Coronary artery (tissue), 2 donors: Measurements from ENCODE around the gene NCOA4.
A peak's percentile ranks its signal among the peaks of the same experiment; 100 is the strongest.
"Not testable (repeated sequence)": the region's sequence is repeated elsewhere in the genome, so short reads cannot be mapped to it uniquely, and the experiment has no call there.

Source experiments
- DNase-seq: peaks from one replicate; pipeline ENCODE4 v3.0.0-alpha.2; 2017; ENCODE audit warnings: low spot score
- H3K27ac ChIP-seq, 2 donors: fragments of 200-600 bp; sonication (generic); one replicate each; pipeline ENCODE4 v1.5.1; 2016 to 2019
- H3K4me3 ChIP-seq: fragments of 200-600 bp; sonication (generic); 2 replicates; pipeline ENCODE4 v1.5.1; 2016; ENCODE audit warnings: mild to moderate bottlenecking, moderate library complexity
- TF ChIP-seq, protein P1 (sequence below): fragments of 200-600 bp; sonication (generic); IDR thresholded peaks from one replicate; pipeline ENCODE4 v1.5.1; 2019; ENCODE audit warnings: antibody characterized with exemption

The NCOA4 gene

DNA sequence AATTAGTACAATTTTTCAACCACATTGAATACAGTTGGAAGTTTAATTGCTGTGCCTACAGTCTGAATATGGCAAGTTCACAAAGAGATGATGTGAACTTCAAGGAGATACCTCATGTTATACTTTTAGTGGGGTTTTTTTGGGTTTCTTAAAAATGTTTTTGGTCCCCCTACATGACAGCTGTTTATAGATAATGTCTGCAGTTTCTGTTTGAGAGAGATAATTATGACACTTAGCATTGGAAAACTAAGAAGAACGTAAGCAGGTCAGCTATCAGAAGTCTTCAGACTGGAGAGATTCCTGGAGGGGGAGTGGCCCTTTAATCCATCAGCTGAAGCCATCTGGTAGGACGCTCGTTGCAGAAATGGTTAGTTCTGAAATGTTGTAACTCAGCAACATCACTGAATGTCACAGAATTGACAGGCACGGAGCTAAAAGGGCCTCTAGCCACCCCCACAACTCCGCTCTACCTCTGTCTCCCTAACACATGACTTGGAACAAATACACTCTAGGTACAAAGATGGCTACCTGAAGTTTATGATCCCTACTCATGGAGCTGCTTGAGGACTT, 29.2 kb downstream of the NCOA4 start:
- TF ChIP-seq, protein P1, sequence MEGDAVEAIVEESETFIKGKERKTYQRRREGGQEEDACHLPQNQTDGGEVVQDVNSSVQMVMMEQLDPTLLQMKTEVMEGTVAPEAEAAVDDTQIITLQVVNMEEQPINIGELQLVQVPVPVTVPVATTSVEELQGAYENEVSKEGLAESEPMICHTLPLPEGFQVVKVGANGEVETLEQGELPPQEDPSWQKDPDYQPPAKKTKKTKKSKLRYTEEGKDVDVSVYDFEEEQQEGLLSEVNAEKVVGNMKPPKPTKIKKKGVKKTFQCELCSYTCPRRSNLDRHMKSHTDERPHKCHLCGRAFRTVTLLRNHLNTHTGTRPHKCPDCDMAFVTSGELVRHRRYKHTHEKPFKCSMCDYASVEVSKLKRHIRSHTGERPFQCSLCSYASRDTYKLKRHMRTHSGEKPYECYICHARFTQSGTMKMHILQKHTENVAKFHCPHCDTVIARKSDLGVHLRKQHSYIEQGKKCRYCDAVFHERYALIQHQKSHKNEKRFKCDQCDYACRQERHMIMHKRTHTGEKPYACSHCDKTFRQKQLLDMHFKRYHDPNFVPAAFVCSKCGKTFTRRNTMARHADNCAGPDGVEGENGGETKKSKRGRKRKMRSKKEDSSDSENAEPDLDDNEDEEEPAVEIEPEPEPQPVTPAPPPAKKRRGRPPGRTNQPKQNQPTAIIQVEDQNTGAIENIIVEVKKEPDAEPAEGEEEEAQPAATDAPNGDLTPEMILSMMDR, result no peak
- DNase-seq, result no peak
- H3K27ac ChIP-seq, result no peak overlapping the region
- no peak overlapping the region for H3K4me3 ChIP-seq

DNA sequence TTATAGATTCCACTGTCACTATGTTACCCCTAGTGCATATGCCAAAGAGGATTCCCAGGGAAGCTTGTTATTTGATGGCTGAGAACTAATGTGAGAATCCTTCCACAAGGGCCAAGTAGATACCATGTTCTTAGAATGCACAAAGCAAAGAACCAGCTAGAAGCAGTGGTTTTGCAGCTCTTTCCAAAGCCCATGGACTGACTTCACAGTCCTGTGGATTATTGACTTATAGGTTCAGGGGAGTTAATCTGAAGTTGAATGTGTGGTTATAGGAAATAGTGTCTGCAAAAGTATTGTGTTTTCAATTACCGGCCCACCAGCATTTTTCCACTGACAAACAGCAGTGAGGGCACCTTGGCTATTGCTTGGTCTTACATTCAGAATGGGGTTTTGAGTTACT, 29.9 kb downstream of the NCOA4 start:
- no peak overlapping the region for H3K4me3 ChIP-seq
- TF ChIP-seq, protein P1, result no peak
- no peak for DNase-seq
- H3K27ac ChIP-seq, result no peak overlapping the region

DNA sequence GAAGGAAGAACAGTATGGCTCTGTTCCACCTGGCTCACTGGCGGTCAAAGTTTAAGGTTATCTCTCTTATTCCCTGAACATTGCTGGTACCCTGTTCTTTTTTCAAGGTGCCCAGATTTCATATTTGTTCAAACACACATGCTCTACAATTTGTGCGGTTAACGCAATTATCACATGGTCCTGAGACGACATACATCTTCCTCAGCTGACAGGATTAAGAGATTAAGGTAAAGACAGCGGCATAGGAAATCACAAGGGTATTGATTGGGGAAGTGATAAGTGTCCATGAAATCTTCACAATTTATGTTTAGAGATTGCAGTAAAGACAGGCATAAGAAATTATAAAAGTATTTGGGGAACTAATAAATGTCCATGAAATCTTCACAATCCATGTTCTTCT, 30.5 kb downstream of the NCOA4 start:
- not testable (repeated sequence) for DNase-seq, H3K27ac ChIP-seq, H3K4me3 ChIP-seq

DNA sequence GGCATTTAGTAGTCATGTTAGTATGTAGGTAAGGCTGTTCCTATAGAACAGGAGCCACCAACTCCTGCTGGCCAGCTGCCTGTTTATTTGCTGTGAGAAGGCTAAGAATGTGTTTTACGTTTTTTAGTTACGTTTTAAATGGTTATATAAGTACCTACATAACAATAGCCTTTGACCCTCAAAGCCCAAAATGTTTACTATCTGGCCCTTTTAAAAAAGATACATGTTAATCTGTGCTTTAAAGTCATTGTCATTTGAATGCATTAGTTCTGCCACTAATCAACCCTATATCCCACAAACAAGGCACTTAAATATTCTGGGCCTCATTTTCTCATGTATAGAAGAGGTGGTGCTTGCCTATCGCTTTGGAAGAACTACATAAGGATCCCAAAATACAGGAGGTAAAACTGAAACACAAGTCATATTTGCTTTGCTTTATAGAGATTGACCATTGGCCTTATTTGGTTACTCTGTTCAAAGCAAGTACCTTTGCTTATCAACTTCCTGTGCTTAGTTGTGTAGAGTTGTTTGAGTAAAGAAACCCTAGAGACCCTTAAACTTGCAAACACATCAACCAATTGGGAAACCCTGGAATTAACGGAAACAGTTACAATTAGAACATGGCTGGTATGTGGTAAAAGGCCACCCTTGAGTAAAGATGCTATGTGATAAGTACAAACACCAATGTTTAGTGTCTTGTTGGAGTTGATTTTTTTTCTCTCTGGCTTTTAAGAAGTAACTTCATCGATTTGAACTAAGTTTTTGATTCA, 32.2 kb downstream of the NCOA4 start:
- H3K4me3 ChIP-seq, result no peak overlapping the region
- DNase-seq, result no peak
- no peak overlapping the region for H3K27ac ChIP-seq
- TF ChIP-seq, protein P1, result no peak

DNA sequence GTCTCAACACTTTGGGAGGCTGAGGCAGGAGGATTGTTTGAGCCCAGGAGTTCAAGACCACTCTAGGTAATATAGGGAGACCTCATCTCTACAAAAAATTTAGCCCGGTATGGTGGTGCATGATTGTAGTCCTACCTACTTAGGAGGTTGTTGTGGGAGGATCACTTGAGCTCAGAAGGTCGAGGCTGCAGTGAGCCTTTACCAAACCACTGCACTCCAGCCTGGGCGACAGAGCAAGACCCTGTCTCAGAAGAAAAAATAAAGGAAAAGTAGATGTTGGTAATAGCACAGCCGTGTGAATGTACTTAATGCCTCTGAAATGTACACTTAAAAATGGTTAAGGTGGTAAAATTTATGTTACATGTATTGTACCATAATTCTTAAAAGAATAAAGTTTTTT, 32.9 kb downstream of the NCOA4 start:
- TF ChIP-seq, protein P1, result no peak
- Histone ChIP-seq H3K27ac (no peak overlapping the region), H3K4me3 (no peak overlapping the region)
- DNase-seq, result no peak

DNA sequence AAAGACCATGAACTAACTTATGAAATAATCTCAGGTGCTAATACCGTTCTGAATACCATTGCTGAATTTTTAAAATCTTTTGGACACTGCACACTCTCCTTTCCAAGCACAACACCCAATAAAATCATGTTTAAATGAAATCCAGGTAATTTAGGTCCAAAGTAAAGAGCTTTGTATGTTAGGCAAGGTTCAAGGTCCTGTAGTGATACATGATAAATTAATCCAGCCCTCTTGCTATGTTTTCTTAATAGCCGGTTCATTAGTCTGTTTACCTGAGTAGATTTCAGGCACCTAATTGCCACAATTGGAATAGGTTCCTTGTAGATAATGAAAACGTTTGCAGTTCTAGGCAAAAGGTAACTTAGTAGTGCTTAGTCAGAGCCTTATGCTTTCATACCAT, 44.8 kb downstream of the NCOA4 start:
- DNase-seq, H3K4me3 ChIP-seq, H3K27ac ChIP-seq: not testable (repeated sequence)

DNA sequence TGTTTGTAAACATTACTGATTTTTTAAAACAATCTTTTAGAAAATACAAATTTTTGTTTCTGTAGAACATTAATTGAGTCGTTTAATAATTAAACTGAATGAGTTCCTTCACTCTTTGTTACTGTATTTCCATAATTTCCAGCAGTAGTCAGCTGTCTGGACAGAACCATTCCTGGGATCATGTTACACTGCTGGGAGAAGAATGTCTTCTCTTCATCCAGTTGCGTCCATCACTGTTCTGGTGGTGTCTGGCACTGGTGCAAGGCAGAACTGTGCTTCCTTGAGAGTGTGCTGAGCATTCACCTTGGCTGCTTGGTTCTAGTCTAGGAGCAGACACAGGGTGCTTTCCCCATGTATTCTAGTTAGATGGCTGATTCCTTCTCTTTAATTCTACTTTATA, 46.0 kb downstream of the NCOA4 start:
- not testable (repeated sequence) for H3K27ac ChIP-seq, H3K4me3 ChIP-seq, DNase-seq

DNA sequence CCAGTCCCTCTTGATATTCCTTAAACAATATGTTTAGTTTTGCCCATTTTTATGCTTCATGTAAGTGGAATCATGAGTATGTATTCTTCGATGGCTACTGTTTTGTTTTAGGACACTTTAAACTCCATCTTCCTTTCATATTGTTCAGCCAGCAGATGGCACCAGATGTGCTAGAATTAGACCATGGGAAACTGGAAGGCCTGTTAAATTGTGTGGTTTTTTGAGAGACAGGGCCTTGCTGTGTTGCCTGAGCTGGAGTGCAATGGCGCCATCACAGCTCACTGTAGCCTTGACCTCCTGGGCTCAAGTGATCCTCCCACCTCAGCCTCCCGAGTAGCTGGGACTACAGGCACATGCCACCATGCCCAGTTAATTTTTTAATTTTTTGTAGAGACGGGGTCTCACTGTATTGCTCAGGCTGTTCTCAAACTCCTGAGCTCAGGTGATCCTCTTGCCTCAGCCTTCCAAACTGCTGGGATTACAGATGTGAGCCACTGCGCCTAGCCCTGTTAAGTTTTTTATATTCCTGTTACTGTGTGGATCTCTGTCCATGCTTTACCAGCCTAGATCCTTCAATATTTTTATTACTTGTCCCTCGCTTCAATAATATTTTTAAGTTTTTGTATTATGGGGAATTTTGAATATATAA, 46.8 kb downstream of the NCOA4 start:
- not testable (repeated sequence) for H3K27ac ChIP-seq, DNase-seq, H3K4me3 ChIP-seq

DNA sequence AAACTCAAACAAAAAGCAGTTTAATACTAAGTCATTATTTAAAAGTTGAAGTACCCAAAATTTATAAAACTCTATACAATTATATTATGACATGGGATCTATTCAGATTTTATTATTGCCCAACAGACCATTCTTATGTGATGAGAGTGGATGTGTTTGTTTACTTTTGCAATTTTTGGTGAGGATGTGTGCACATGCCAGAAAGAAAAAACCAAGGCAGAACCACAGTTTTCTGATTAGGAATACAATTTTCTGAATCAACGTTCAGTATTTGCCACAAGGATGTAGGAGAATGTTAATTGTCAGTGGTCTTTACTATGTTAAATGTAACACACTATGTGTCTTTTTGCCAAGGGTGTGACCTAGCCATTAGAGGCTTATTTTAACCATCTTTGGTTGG, 49.1 kb downstream of the NCOA4 start:
- H3K4me3 ChIP-seq, DNase-seq, H3K27ac ChIP-seq: not testable (repeated sequence)

DNA sequence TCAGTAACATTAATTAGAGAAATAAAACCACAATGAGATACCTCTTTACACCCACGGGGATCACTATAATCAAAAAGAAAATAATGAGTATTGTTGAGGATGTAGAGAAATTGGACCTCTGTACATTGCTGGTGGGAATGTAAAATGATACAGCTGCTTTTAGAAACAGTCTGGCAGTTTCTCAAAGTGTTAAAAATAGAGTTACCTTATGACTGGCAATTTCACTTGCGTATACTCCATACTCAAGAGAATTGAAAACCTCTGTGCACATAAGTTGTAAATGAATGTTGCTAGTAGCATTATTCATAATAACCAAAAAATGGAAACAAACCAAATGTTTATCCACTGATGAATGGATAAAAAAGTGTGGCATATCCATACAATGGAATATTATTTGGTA, 51.9 kb downstream of the NCOA4 start:
- DNase-seq, H3K27ac ChIP-seq, H3K4me3 ChIP-seq: not testable (repeated sequence)

DNA sequence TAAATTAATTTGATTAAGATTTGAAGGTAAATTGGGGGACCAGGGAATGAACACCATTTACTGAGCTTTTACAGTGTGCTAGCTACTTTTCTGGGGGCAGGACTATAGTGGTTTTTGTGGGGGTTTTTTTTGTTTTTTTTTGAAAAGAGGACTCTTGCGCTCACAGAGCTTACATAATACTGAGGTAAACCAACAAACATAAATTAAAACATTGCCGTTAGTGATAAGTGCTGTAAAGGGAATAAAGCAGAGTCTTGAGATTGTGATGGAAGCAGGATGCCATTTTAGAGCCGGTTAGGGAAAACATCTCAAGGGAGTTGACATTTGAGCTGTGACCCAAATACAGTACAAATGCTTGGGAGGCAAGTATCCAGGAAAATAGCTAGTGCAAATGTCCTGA, 56.4 kb downstream of the NCOA4 start:
- H3K27ac ChIP-seq, H3K4me3 ChIP-seq, DNase-seq: not testable (repeated sequence)

DNA sequence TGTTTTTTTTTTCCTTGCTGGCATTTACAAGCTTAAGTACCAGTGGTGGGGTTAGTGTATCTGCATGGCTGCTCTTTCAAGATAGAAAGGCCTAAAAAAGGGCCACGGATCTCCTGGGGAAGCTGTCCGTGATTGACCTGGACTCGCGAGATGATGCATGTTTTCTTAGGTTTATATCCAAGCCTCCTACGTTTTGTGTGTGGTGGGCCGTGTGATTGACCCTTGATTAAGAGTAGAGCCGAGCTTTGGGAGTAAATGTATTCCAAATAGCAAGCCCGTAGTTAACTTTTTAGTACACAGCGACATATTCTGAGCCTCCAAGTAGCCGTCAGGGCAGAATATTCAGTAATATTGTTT, 57.6 kb downstream of the NCOA4 start:
- not testable (repeated sequence) for H3K27ac ChIP-seq, DNase-seq
- H3K4me3 ChIP-seq, result peak overlapping the region; percentile 94

DNA sequence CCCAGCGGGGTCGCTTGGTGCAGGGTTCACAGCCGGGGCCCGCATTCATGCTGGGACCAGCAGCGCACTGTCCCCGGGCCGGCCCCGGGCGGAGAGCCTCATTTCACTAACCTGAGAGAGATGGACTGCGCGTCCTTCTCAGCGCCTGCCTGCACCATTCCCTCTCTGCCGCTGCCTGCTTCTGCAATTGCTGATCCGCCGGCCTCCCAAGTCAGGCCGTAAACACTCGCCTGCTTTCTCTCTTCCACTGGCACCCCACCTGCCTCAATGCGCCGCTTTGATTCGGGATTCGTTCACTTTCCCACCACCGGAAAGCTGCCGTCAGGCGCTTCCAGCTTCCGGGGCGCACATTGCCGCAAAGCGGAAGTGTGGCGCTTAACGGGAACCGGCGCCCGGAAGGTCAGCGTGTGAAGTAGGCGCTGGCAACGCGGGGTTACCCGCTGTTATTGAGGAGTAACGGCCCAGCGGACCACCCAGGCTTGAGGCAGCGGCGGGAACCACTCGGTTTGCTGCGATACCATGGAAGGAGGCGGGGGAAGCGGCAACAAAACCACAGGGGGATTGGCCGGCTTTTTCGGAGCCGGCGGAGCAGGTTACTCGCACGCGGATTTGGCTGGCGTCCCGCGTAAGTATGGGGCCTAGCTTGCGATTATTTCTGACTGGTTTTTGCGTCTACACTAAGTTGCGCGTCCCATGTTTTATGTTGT, 58.2 kb downstream of the NCOA4 start, which contains the start of gene TIMM23:
TSS of gene TIMM23 (plus strand) at position 384 of the 707 bp plus-strand sequence. CDS start at position 520, 136 bp downstream.
- H3K27ac ChIP-seq, result peak within 1 kb of the TSS in 1 of 2 donors; percentile 83
- peak; percentile 86 for DNase-seq

DNA sequence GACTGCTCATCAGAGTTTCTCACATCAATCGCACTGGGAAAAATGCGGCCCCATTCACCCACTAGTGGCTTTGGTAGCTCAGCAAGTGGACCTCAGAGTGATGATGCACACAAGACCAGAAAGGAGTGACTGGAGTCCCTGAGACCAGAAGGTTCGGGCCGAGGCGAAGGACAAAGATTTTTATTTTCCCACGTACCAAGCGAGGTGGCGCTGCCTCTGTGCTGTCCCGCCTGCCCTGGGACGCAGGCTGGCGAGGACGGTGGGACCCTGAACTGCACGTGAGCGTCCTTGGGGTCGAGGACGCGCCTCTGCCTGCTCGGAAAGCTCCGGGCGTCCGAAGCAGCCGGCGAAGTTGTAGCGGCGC, 58.7 kb downstream of the NCOA4 start:
- DNase-seq, result not testable (repeated sequence)
- H3K4me3 ChIP-seq, result peak overlapping the region; percentile 94
- H3K27ac ChIP-seq, result peak overlapping the region in 1 of 2 donors; percentile 83

More for the DNA sequence above, 58.2 kb downstream of the NCOA4 start, which contains the start of gene TIMM23:
- H3K4me3 ChIP-seq, result peak within 1 kb of the TSS; percentile 94
